ENCODE measurements around the gene ERBB2. TPM values are rescaled to one million over a fixed set of nuclear protein-coding genes. Genes with fewer than 3 reads are reported as not detected.

The ERBB2 gene
- 38.3 and 48.1 TPM in 2 replicates for total RNA-seq

DNA sequence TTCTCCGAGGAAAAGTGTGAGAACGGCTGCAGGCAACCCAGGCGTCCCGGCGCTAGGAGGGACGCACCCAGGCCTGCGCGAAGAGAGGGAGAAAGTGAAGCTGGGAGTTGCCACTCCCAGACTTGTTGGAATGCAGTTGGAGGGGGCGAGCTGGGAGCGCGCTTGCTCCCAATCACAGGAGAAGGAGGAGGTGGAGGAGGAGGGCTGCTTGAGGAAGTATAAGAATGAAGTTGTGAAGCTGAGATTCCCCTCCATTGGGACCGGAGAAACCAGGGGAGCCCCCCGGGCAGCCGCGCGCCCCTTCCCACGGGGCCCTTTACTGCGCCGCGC lies at the start of gene ERBB2:
Gene ERBB2, plus strand, starts transcription at position 247 of the 330 bp plus-strand sequence. CDS start 175 bp downstream, outside the sequence.

DNA sequence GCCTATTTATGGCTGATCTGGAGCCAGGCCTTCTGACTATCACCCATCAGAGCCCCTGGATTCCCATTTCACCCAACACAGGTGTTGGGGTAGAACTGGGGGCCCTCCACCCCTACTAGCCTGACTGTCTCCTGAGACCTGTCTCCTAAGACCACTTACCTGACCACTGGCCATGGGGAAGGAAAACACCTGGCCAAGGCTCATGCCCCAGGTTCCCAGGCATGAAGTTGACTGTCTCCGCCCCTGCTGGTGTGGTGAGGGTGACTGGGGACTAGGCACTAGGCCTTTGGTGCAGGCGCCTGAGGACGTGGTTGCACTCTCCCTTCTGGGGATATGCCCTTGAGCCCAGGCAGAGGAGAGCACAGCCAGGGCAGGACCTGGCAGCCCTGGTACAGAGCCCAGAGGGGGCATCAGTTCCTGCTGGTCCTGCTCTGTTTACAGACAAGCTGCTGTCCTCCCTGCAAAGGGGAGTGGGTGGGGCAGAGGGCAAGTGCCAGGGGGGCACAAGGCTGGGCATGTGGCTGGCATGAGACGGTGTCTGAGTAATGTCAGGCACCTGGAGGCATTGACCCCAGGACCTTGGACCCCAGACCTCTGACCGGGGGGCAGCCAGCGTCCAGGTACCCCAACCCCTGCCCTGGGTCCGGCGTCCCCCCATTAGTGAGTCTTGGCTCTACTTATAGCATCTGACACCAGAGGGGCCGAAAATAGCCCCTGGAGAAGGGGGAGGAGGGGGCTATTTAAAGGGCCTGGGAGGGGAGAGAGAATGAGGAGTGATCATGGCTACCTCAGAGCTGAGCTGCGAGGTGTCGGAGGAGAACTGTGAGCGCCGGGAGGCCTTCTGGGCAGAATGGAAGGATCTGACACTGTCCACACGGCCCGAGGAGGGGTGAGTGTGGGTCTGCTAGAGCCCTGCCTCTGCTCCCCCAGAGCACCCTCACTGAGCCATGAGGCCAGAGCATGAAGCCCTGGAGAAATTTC lies 35.0 kb upstream of the ERBB2 start, which contains the start of gene TCAP:
Gene TCAP, plus strand, starts transcription at position 769 of the 981 bp plus-strand sequence. Its CDS starts 11 bp downstream, at position 780.

DNA sequence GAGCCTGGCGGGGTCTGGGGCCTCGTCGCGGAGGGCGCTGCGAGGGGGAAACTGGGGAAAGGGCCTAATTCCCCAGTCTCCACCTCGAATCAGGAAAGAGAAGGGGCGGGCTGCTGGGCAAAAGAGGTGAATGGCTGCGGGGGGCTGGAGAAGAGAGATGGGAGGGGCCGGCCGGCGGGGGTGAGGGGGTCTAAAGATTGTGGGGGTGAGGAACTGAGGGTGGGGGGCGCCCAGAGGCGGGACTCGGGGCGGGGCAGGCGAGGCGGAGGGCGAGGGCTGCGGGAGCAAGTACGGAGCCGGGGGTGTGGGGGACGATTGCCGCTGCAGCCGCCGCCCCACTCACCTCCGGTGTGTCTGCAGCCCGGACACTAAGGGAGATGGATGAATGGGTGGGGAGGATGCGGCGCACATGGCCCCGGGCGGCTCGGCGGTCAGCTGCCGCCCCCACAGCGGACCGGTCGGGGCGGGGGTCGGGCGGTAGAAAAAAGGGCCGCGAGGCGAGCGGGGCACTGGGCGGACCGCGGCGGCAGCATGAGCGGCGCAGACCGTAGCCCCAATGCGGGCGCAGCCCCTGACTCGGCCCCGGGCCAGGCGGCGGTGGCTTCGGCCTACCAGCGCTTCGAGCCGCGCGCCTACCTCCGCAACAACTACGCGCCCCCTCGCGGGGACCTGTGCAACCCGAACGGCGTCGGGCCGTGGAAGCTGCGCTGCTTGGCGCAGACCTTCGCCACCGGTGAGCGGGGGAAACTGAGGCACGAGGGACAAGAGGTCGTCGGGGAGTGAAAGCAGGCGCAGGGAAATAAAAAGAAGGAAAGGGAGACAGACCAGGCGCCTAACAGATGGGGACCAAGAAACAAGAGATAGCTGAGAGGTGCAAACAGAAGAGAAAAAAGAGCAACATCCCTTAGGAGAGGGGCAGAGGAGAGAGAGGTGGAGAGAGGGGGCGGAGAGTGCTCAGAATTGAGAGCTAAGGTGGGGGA lies 31.6 kb upstream of the ERBB2 start, which contains the start of gene PNMT:
Gene PNMT, plus strand, starts transcription at position 509 of the 980 bp plus-strand sequence. Its CDS starts 23 bp downstream, at position 532.

DNA sequence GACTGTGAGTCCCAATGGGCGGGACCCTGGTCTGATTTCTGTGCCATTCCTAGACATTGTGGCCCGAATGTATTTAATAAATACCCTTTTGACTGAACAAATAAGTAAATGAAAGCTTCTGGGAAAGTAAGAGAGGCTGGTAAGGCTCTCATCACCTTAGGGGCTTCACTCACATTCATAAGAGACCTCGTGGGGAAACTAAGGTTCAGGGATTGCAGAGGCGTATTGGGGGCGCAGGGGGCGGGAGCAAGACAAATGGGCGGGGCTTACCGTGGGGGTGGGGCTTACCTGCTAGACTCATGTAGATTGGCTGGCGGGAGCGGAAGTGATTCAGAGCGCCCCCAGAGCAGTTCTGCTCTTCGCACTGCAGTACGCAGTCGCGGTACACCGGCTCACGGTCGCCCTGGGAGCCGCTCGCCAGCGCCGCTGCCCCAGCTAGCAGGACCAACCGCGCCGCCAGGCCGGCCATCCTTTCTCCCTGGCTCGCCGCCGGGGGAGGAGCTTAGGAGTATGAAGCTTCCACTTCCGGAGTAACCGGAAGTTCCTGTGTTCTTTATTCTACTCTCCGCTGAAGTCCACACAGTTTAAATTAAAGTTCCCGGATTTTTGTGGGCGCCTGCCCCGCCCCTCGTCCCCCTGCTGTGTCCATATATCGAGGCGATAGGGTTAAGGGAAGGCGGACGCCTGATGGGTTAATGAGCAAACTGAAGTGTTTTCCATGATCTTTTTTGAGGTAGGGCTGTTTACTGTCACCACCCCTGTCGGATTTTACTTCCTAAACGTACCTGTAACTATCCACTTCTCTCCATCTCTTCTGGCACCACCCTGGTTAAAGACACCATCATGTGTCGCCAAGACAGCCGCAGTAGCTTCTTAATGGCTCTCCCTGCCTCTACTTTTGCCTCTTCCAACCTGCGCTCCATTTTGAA lies 12.1 kb upstream of the ERBB2 start, which contains the start of gene PGAP3:
Gene PGAP3, minus strand, starts transcription at position 512 of the 929 bp plus-strand sequence. Its CDS starts 43 bp downstream, at position 469.

DNA sequence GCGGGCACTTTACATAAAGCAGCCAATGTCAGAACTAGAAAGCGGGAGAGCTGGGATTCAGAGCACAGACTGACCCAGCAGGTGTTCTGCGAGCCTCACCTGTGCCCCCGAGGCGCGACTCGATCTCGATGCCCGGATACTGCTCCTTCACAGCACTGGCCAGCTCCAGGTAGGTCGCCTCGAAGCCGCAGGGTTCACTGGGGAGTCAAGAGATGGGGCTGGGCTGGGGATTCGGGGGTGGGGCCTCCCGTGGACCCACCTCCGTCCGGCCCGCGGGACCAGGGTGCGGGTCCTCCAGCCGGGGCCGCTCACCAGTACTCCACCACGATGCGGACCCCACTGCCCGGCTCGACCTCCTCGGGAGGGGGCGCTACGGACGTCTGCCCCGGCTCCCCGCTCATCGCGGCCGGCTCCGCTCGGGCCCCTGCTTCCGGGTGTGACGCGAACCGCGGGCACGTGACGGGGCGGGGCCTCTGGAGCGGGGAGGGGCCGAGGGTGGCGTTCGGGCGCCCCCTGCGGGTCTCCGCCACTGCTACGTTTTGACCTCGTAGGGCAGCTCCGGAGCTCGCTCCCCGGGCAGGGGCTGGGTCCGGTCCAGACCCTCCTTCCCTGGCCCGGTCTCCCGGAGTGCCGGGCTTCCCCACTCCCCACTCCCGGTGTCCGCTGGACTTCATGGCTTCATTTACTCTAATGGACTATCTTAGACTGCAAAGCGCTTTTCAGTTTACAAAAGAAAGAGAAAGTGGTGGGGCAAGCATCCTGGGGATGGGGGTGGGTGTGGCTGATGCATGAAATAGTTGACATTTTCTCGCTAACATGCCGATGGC lies 30.4 kb downstream of the ERBB2 start, which contains the start of gene MIEN1:
Gene MIEN1, minus strand, starts transcription at position 438 of the 827 bp plus-strand sequence. Its CDS starts 37 bp downstream, at position 401.

DNA sequence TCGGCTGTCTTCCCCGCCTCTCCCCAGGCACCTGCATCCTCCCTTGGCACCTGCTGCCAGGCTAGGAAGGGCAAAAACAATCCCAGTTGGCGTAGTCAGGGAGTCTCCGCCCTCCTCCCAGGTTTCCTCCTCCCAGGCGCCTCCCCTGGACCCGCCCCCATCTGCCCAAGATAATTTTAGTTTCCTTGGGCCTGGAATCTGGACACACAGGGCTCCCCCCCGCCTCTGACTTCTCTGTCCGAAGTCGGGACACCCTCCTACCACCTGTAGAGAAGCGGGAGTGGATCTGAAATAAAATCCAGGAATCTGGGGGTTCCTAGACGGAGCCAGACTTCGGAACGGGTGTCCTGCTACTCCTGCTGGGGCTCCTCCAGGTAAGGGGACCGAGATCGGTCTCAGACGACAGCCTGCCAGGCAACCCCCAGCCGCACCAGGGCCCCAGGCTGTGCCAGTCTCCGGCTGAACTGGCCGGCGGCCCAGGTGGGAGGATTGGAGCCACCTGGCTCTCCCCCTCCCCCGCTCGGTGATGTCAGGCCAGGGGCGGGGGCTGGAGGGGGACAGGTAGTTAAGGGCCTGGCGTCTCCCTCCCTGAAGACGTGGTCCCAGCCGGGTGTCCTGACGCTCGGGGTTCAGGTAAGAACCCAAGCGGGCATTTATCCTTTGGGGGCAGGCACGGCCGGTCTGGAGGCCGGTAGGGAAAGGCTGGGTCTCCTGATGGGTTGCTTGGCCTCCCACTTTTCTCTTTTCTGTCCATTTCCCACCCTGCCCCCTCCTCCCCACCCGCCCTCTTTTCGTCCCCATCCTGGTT lies 38.1 kb downstream of the ERBB2 start, which contains the start of gene GRB7:
Gene GRB7, plus strand, starts transcription at position 179 of the 808 bp plus-strand sequence. CDS start 4,364 bp downstream, outside the sequence.

Other genes starting within 250 kb of the ERBB2 start
- gene MED1, start 248.8 kb upstream of the ERBB2 start, total RNA-seq = 11.0 and 14.3 TPM in 2 replicates
- 13.0 and 21.1 TPM in 2 replicates for gene CDK12, start 238.6 kb upstream of the ERBB2 start, total RNA-seq
- not detected in 2 replicates for gene NEUROD2, start 92.1 kb upstream of the ERBB2 start, total RNA-seq
- 3.4 and 3.9 TPM in 2 replicates for gene PPP1R1B, start 73.1 kb upstream of the ERBB2 start, total RNA-seq
- 26.5 and 34.8 TPM in 2 replicates for gene STARD3, start 62.9 kb upstream of the ERBB2 start, total RNA-seq
- not detected in 2 replicates for gene TCAP, start 34.7 kb upstream of the ERBB2 start, total RNA-seq
- gene PNMT, start 31.6 kb upstream of the ERBB2 start, total RNA-seq = 0.65 TPM in 1 of 2 replicates, not detected in the other
- gene PGAP3, start 12.0 kb upstream of the ERBB2 start, total RNA-seq = 7.0 and 14.1 TPM in 2 replicates
- gene MIEN1, start 30.5 kb downstream of the ERBB2 start, total RNA-seq = 42.8 and 51.5 TPM in 2 replicates
- gene GRB7, start 37.9 kb downstream of the ERBB2 start, total RNA-seq = 0.54 and 0.81 TPM in 2 replicates
- gene IKZF3, start 164.2 kb downstream of the ERBB2 start, total RNA-seq = not detected in 2 replicates
- not detected in 2 replicates for gene ZPBP2, start 168.1 kb downstream of the ERBB2 start, total RNA-seq
- gene GSDMB, start 218.6 kb downstream of the ERBB2 start, total RNA-seq = 0.81 and 1.6 TPM in 2 replicates
- gene ORMDL3, start 227.5 kb downstream of the ERBB2 start, total RNA-seq = 35.7 and 42.6 TPM in 2 replicates
- not detected in 2 replicates for gene LRRC3C, start 227.7 kb downstream of the ERBB2 start, total RNA-seq